Natural killer cell (primary cell): Measurements from ENCODE around the gene SRMS. TPM values are rescaled to one million over a fixed set of nuclear protein-coding genes. Genes with fewer than 3 reads are reported as not detected.

ENCODE experiments used
- ATAC-seq, 3 donors: fragments of 150-1000 bp in 2 of 3; fragments of 200-7000 bp in 1 of 3; cut with Tn5 transposase; 1 replicate in 1 of 3; 2 replicates in 2 of 3; pipeline ENCODE4 v1.10.0; 2021; ENCODE audit warnings: mild to moderate bottlenecking in 2 of 3, moderate library complexity in 2 of 3
- DNase-seq, 2 donors: peaks; one replicate each; pipeline versions ENCODE4 v3.0.0 to v3.0.0-alpha.2; 2013 to 2021; ENCODE audit warnings: mixed read lengths in 1 of 2
- H3K27ac ChIP-seq: one replicate; pipeline ENCODE4 v1.5.1; 2013; ENCODE audit warnings: mild to moderate bottlenecking, low read length
- H3K27me3 ChIP-seq: one replicate; pipeline ENCODE4 v1.6.1; 2013; ENCODE audit warnings: low read length; ENCODE audit not compliant: control insufficient read depth, insufficient read depth
- H3K36me3 ChIP-seq: one replicate; pipeline ENCODE4 v1.6.1; 2013; ENCODE audit warnings: low read length; ENCODE audit not compliant: control insufficient read depth, insufficient read depth
- H3K4me1 ChIP-seq: one replicate; pipeline ENCODE4 v1.6.1; 2013; ENCODE audit warnings: low read length; ENCODE audit not compliant: control insufficient read depth, insufficient read depth
- H3K4me3 ChIP-seq: one replicate; pipeline ENCODE4 v1.5.1; 2013; ENCODE audit warnings: low read length
- H3K9me3 ChIP-seq: one replicate; pipeline ENCODE4 v1.6.1; 2013; ENCODE audit warnings: low read length; ENCODE audit not compliant: control insufficient read depth, insufficient read depth
- H3K27ac Mint-ChIP-seq, 2 donors: one replicate each; pipeline ENCODE4 v1.8.0; 2022; ENCODE audit warnings: mild to moderate bottlenecking in 2 of 2, mixed read lengths in 2 of 2, moderate library complexity in 1 of 2
- H3K27me3 Mint-ChIP-seq, 2 donors: one replicate each; pipeline ENCODE4 v1.8.0; 2022; ENCODE audit warnings: low read depth in 2 of 2, mixed read lengths in 2 of 2
- H3K36me3 Mint-ChIP-seq: one replicate; pipeline ENCODE4 v1.8.0; 2022; ENCODE audit warnings: mixed read lengths
- H3K4me1 Mint-ChIP-seq, 2 donors: one replicate each; pipeline ENCODE4 v1.8.0; 2022; ENCODE audit warnings: mixed read lengths in 2 of 2
- H3K4me3 Mint-ChIP-seq: one replicate; pipeline ENCODE4 v1.8.0; 2022; ENCODE audit warnings: mild to moderate bottlenecking, moderate library complexity, mixed read lengths
- H3K9me3 Mint-ChIP-seq, 2 donors: one replicate each; pipeline ENCODE4 v1.8.0; 2022; ENCODE audit warnings: mixed read lengths in 2 of 2
- CTCF ChIP-seq: fragments of 200-600 bp; IDR thresholded peaks from one replicate; pipeline ENCODE4 v1.8.0; 2022; ENCODE audit warnings: antibody characterized with exemption
- WGBS: methylation state at CpG from one replicate; pipeline ENCODE4 v1.1.7; 2013; ENCODE audit warnings: missing lambda C conversion rate; ENCODE audit not compliant: insufficient coverage; 5-methylcytosine and 5-hydroxymethylcytosine counted together
- intact Hi-C: fragments of 100-400 bp; cut with micrococcal nuclease; formaldehyde crosslinking; loops from one replicate; pipeline ENCODE4 v1.14.2; 2022
- total RNA-seq, 4 donors: library from RNA; stranded (reverse); fragments of 120-200 nt in 1 of 4; gene quantifications; one replicate each; pipeline versions ENCODE4 v1.2.3 to v1.2.4, GENCODE V29; 2013 to 2022

The SRMS gene
- total RNA-seq, 3 donors from 2014 or later (not counting 1 experiment from before 2014, with no cell fraction given) = 0.16 to 0.23 TPM; not detected in 1

GRCh38 chr20:63562461-63563224 lies 15.1 kb upstream of the SRMS start:
- 96% methylated on average over 54 of the region's 54 CpGs for WGBS
- intact Hi-C loops = no loop called here
- peaks cover 34% of the 10 kb centered on the region for H3K36me3 ChIP-seq
- DNase-seq = no peak
- no peaks in the 10 kb centered on the region for H3K9me3 Mint-ChIP-seq
- peaks cover 14% of the 10 kb centered on the region for H3K4me1 ChIP-seq
- no peak for TF ChIP-seq CTCF
- H3K27me3 ChIP-seq = no peaks in the 10 kb centered on the region
- no peak overlapping the region for H3K4me3 Mint-ChIP-seq
- no peak overlapping the region for H3K27ac ChIP-seq
- ATAC-seq = no peak
- no peak overlapping the region for H3K27ac Mint-ChIP-seq
- H3K9me3 ChIP-seq = no peaks in the 10 kb centered on the region
- no peaks in the 10 kb centered on the region for H3K36me3 Mint-ChIP-seq
- H3K27me3 Mint-ChIP-seq = no peaks in the 10 kb centered on the region
- H3K4me3 ChIP-seq = no peak overlapping the region
- H3K4me1 Mint-ChIP-seq = peaks cover 9 to 13% of the 10 kb centered on the region in 2 donors

- H3K36me3 ChIP-seq = peaks cover 34% of the 10 kb centered on the region
- peaks cover 5% of the 10 kb centered on the region for H3K4me1 ChIP-seq
- no peak for TF ChIP-seq CTCF
- H3K4me1 Mint-ChIP-seq = peaks cover under 1 to 8% of the 10 kb centered on the region in 2 donors
- H3K4me3 Mint-ChIP-seq = no peak overlapping the region
- H3K27me3 ChIP-seq = no peaks in the 10 kb centered on the region
- intact Hi-C loops = no loop called here
- DNase-seq = no peak
- no peaks in the 10 kb centered on the region for H3K9me3 ChIP-seq
- H3K27ac Mint-ChIP-seq = no peak overlapping the region
- H3K4me3 ChIP-seq = no peak overlapping the region
- H3K9me3 Mint-ChIP-seq = no peaks in the 10 kb centered on the region
- no peak for ATAC-seq
- WGBS = 93% methylated on average over 36 of the region's 36 CpGs
- H3K36me3 Mint-ChIP-seq = no peaks in the 10 kb centered on the region
- H3K27me3 Mint-ChIP-seq = no peaks in the 10 kb centered on the region
- no peak overlapping the region for H3K27ac ChIP-seq
Observed at GRCh38 chr20:63561624-63562396, 14.3 kb upstream of the SRMS start.

GRCh38 chr20:63560856-63561609 lies 13.5 kb upstream of the SRMS start:
- no peaks in the 10 kb centered on the region for H3K36me3 Mint-ChIP-seq
- H3K9me3 Mint-ChIP-seq = no peaks in the 10 kb centered on the region
- Histone ChIP-seq H3K4me1 (no peaks in the 10 kb centered on the region), H3K9me3 (no peaks in the 10 kb centered on the region), H3K36me3 (peaks cover 34% of the 10 kb centered on the region), H3K27me3 (no peaks in the 10 kb centered on the region), H3K4me3 (no peak overlapping the region), H3K27ac (no peak overlapping the region)
- H3K27me3 Mint-ChIP-seq = no peaks in the 10 kb centered on the region
- ATAC-seq (no peak), DNase-seq (no peak)
- no peak overlapping the region for H3K4me3 Mint-ChIP-seq
- no peak for TF ChIP-seq CTCF
- H3K4me1 Mint-ChIP-seq = peaks cover 0 to 7% of the 10 kb centered on the region in 2 donors
- intact Hi-C loops = no loop called here
- H3K27ac Mint-ChIP-seq = no peak overlapping the region
- 96% methylated on average over 26 of the region's 26 CpGs for WGBS
